T-cell (primary cell): ENCODE data around the gene TMEM164. TPM values are rescaled to one million over a fixed set of nuclear protein-coding genes. Genes with fewer than 3 reads are reported as not detected.

Experiments used
- ATAC-seq, 4 experiments: fragments of 200-7000 bp in 3 of 4; fragments of 150-1000 bp in 1 of 4; cut with Tn5 transposase; replicated peaks in 1 of 4; 1 replicate in 3 of 4; 2 replicates in 1 of 4; pipeline ENCODE4 v1.10.0; 2021; ENCODE audit warnings: moderate library complexity in 3 of 4, mild to moderate bottlenecking in 2 of 4, moderate number of reproducible peaks in 1 of 4
- CTCF ChIA-PET, 2 donors: fragments of 300-600 bp; sonication (Branson Sonifier 250); formaldehyde crosslinking; loops; one replicate each; lab custom pipeline; 2022; ENCODE audit warnings: antibody characterized with exemption in 2 of 2; lab: Charles Lee
- POLR2A ChIA-PET, 2 donors: fragments of 300-600 bp; sonication (Branson Sonifier 250); formaldehyde crosslinking; loops; one replicate each; lab custom pipeline; 2022; ENCODE audit warnings: antibody characterized with exemption in 2 of 2; lab: Charles Lee
- DNase-seq, 35 experiments: peaks; one replicate each; pipeline versions ENCODE4 v3.0.0 to v3.0.0-alpha.2; 2013 to 2023
- H3K27ac ChIP-seq: one replicate; pipeline ENCODE4 v1.5.1; 2013; ENCODE audit warnings: low read length
- H3K27me3 ChIP-seq, 2 experiments: replicated peaks in 1 of 2; 1 replicate in 1 of 2; 2 replicates in 1 of 2; pipeline versions ENCODE4 v1.6.1 to v1.7.0; 2013; ENCODE audit warnings: low read length in 1 of 2, mixed read lengths in 1 of 2; ENCODE audit not compliant: control insufficient read depth in 2 of 2, insufficient read depth in 2 of 2; ENCODE audit errors: extremely low read depth in 1 of 2
- H3K36me3 ChIP-seq, 2 donors: 1 replicate in 1 of 2; 2 replicates in 1 of 2; pipeline versions ENCODE4 v1.6.1 to v1.7.0; 2013; ENCODE audit warnings: low read length in 1 of 2; ENCODE audit not compliant: control insufficient read depth in 2 of 2, insufficient read depth in 1 of 2; ENCODE audit errors: extremely low read depth in 1 of 2
- H3K4me1 ChIP-seq, 2 experiments: 1 replicate in 1 of 2; 2 replicates in 1 of 2; pipeline versions ENCODE4 v1.6.1 to v1.7.0; 2013; ENCODE audit warnings: low read length in 2 of 2, mixed read lengths in 1 of 2; ENCODE audit not compliant: insufficient read depth in 2 of 2, control insufficient read depth in 1 of 2; ENCODE audit errors: extremely low read depth in 1 of 2
- H3K4me3 ChIP-seq, 2 donors: 1 replicate in 1 of 2; 2 replicates in 1 of 2; pipeline versions ENCODE4 v1.5.1 to v1.7.0; 2013; ENCODE audit warnings: mild to moderate bottlenecking in 2 of 2, low read length in 1 of 2, moderate library complexity in 1 of 2; ENCODE audit not compliant: control insufficient read depth in 1 of 2; ENCODE audit errors: extremely low read depth in 1 of 2
- H3K9me3 ChIP-seq: 2 replicates; pipeline ENCODE4 v1.7.0; 2013
- H3K27ac Mint-ChIP-seq, 2 donors: one replicate each; pipeline ENCODE4 v1.8.0; 2020 to 2021; ENCODE audit warnings: mild to moderate bottlenecking in 2 of 2, mixed read lengths in 2 of 2
- H3K27me3 Mint-ChIP-seq, 2 donors: one replicate each; pipeline ENCODE4 v1.8.0; 2021 to 2022; ENCODE audit warnings: mixed read lengths in 2 of 2
- H3K36me3 Mint-ChIP-seq: one replicate; pipeline ENCODE4 v1.8.0; 2021; ENCODE audit warnings: mixed read lengths
- H3K4me1 Mint-ChIP-seq, 3 donors: one replicate each; pipeline ENCODE4 v1.8.0; 2020 to 2022; ENCODE audit warnings: mixed read lengths in 3 of 3, mild to moderate bottlenecking in 1 of 3
- H3K4me3 Mint-ChIP-seq, 3 donors: one replicate each; pipeline ENCODE4 v1.8.0; 2020 to 2022; ENCODE audit warnings: mild to moderate bottlenecking in 3 of 3, mixed read lengths in 3 of 3, moderate library complexity in 3 of 3
- H3K9me3 Mint-ChIP-seq, 3 donors: one replicate each; pipeline ENCODE4 v1.8.0; 2020 to 2022; ENCODE audit warnings: mixed read lengths in 3 of 3
- WGBS: methylation state at CpG from one replicate; pipeline ENCODE4 v1.1.5; 2013; ENCODE audit warnings: missing lambda C conversion rate; ENCODE audit not compliant: insufficient coverage; 5-methylcytosine and 5-hydroxymethylcytosine counted together
- total RNA-seq, 35 experiments: library from RNA in 6 of 35; stranded (reverse) in 6 of 35; fragments of 120-200 nt in 1 of 35; gene quantifications; one replicate each; pipeline versions ENCODE4 v1.2.1 to v1.2.4 and lab custom pipeline; 2013 to 2026

Gene TMEM164
- total RNA-seq, 5 donors from 2014 or later (not counting 1 experiment from before 2014, with no cell fraction given) = 16.9 to 20.6 (median 19.8) TPM

- H3K4me3 Mint-ChIP-seq = no peak overlapping the region
- no CpG with 5 or more reads among the region's 2 CpGs for WGBS
These were observed 40.6 kb downstream of the TMEM164 start for GRCh38 chrX:110043506-110043905.

GRCh38 chrX:110044346-110045249, 41.7 kb downstream of the TMEM164 start:
- Histone ChIP-seq H3K4me3 (no peak overlapping the region), H3K27me3 (no peaks in the 10 kb centered on the region), H3K36me3 (no peaks in the 10 kb centered on the region), H3K4me1 (no peaks in the 10 kb centered on the region), H3K9me3 (no peaks in the 10 kb centered on the region), H3K27ac (no peak overlapping the region)
- Mint-ChIP-seq H3K9me3 (no peaks in the 10 kb centered on the region), H3K27ac (no peak overlapping the region), H3K4me3 (no peak overlapping the region), H3K4me1 (peaks cover 0 to 38% (median 27%) of the 10 kb centered on the region in 3 donors), H3K36me3 (peaks cover 10% of the 10 kb centered on the region), H3K27me3 (peaks cover 0 to 14% of the 10 kb centered on the region in 2 donors)
- WGBS = no CpG with 5 or more reads among the region's 4 CpGs
- ATAC-seq = no peak
- no peak for DNase-seq
- ChIA-PET POLR2A (no interaction called here), CTCF (no interaction called here)

More at GRCh38 chrX:110043506-110043905, 40.6 kb downstream of the TMEM164 start:
- Histone ChIP-seq H3K27ac (no peak overlapping the region), H3K27me3 (no peaks in the 10 kb centered on the region), H3K36me3 (no peaks in the 10 kb centered on the region), H3K4me1 (no peaks in the 10 kb centered on the region), H3K9me3 (no peaks in the 10 kb centered on the region), H3K4me3 (no peak overlapping the region)
- H3K36me3 Mint-ChIP-seq = peaks cover 11% of the 10 kb centered on the region
- DNase-seq (no peak), ATAC-seq (no peak)
- H3K27ac Mint-ChIP-seq = no peak overlapping the region
- H3K27me3 Mint-ChIP-seq = peaks cover 0 to 15% of the 10 kb centered on the region in 2 donors
- no peaks in the 10 kb centered on the region for H3K9me3 Mint-ChIP-seq
- CTCF ChIA-PET = no interaction called here
- H3K4me1 Mint-ChIP-seq = peaks cover 0 to 43% (median 20%) of the 10 kb centered on the region in 3 donors
- POLR2A ChIA-PET = no interaction called here

- Histone ChIP-seq H3K4me1 (no peaks in the 10 kb centered on the region), H3K27me3 (no peaks in the 10 kb centered on the region), H3K4me3 (no peak overlapping the region), H3K9me3 (no peaks in the 10 kb centered on the region), H3K27ac (no peak overlapping the region), H3K36me3 (no peaks in the 10 kb centered on the region)
- Mint-ChIP-seq H3K27ac (no peak overlapping the region), H3K27me3 (peaks cover 0 to 14% of the 10 kb centered on the region in 2 donors), H3K4me1 (peaks cover 0 to 37% (median 28%) of the 10 kb centered on the region in 3 donors), H3K36me3 (peaks cover 13% of the 10 kb centered on the region), H3K9me3 (no peaks in the 10 kb centered on the region), H3K4me3 (no peak overlapping the region)
- CTCF ChIA-PET = no interaction called here
- DNase-seq (no peak), ATAC-seq (no peak)
- 100% methylated on average over 1 of the region's 3 CpGs for WGBS
- POLR2A ChIA-PET = no interaction called here
These were observed 42.5 kb downstream of the TMEM164 start for GRCh38 chrX:110045421-110045820.

- no peaks in the 10 kb centered on the region for H3K9me3 Mint-ChIP-seq
- peaks cover 13% of the 10 kb centered on the region for H3K36me3 Mint-ChIP-seq
- no peak overlapping the region for H3K4me3 Mint-ChIP-seq
- H3K27ac Mint-ChIP-seq = no peak overlapping the region
- peaks cover 0 to 13% of the 10 kb centered on the region in 2 donors for H3K27me3 Mint-ChIP-seq
- H3K4me1 ChIP-seq = no peaks in the 10 kb centered on the region
- no peak for DNase-seq
- peaks cover 0 to 36% (median 29%) of the 10 kb centered on the region in 3 donors for H3K4me1 Mint-ChIP-seq
- no peak overlapping the region for H3K4me3 ChIP-seq
- WGBS = no CpG with 5 or more reads among the region's 4 CpGs
- H3K27me3 ChIP-seq = no peaks in the 10 kb centered on the region
- no peaks in the 10 kb centered on the region for H3K36me3 ChIP-seq
- no peaks in the 10 kb centered on the region for H3K9me3 ChIP-seq
- ATAC-seq = no peak
- CTCF ChIA-PET = no interaction called here
- no peak overlapping the region for H3K27ac ChIP-seq
- POLR2A ChIA-PET = no interaction called here
These were observed 43.1 kb downstream of the TMEM164 start for GRCh38 chrX:110046001-110046400.

- H3K36me3 ChIP-seq = no peaks in the 10 kb centered on the region
- Mint-ChIP-seq H3K4me3 (no peak overlapping the region), H3K27me3 (peaks cover 0 to 9% of the 10 kb centered on the region in 2 donors), H3K4me1 (peaks cover 0 to 31% (median 28%) of the 10 kb centered on the region in 3 donors), H3K36me3 (peaks cover 13% of the 10 kb centered on the region), H3K27ac (no peak overlapping the region), H3K9me3 (no peaks in the 10 kb centered on the region)
- ATAC-seq (no peak), DNase-seq (no peak)
- no CpG with 5 or more reads among the region's 1 CpG for WGBS
- CTCF ChIA-PET = no interaction called here
- no peaks in the 10 kb centered on the region for H3K4me1 ChIP-seq
- POLR2A ChIA-PET = no interaction called here
- H3K9me3 ChIP-seq = no peaks in the 10 kb centered on the region
- H3K4me3 ChIP-seq = no peak overlapping the region
- H3K27ac ChIP-seq = no peak overlapping the region
- no peaks in the 10 kb centered on the region for H3K27me3 ChIP-seq
These were observed 44.1 kb downstream of the TMEM164 start for GRCh38 chrX:110046971-110047370.

GRCh38 chrX:110049096-110049495, 46.2 kb downstream of the TMEM164 start:
- ChIA-PET POLR2A (no interaction called here), CTCF (interaction anchor here (0.6 to 1.2 kb wide), 2 partner anchors 10 to 1053 kb away, joined by 3 to 4 read pairs; no protein-coding TSS in a partner anchor)
- Histone ChIP-seq H3K27me3 (no peaks in the 10 kb centered on the region), H3K4me3 (no peak overlapping the region), H3K9me3 (no peaks in the 10 kb centered on the region), H3K4me1 (no peaks in the 10 kb centered on the region), H3K27ac (no peak overlapping the region), H3K36me3 (peaks cover 0 to 5% of the 10 kb centered on the region in 2 donors)
- Mint-ChIP-seq H3K27ac (no peak overlapping the region), H3K36me3 (peaks cover 24% of the 10 kb centered on the region), H3K9me3 (no peaks in the 10 kb centered on the region), H3K4me1 (peaks cover 0 to 13% (median 11%) of the 10 kb centered on the region in 3 donors), H3K27me3 (peaks cover 0 to 11% of the 10 kb centered on the region in 2 donors), H3K4me3 (no peak overlapping the region)
- DNase-seq = no peak
- ATAC-seq = no peak
- WGBS = no CpG with 5 or more reads among the region's 1 CpG
